PC-3 (cell line): ENCODE measurements around the gene MAPK4. TPM values are rescaled to one million over a fixed set of nuclear protein-coding genes. Genes with fewer than 3 reads are reported as not detected.

ENCODE experiments used
- ATAC-seq: fragments of 200-7000 bp; cut with Tn5 transposase; 2 replicates; pipeline ENCODE4 v1.9.1; 2020; ENCODE audit warnings: mild to moderate bottlenecking, moderate library complexity
- BruUV-seq: library from RNA; stranded (reverse); fragments of 400-500 nt; replicated peaks from 2 replicates; lab custom pipeline; 2021; lab: Mats Ljungman, UMichigan
- CTCF ChIA-PET: fragments of 300-600 bp; sonication (Branson Sonifier 250); formaldehyde crosslinking; loops from one replicate; lab custom pipeline; 2022; ENCODE audit warnings: antibody characterized with exemption; lab: Charles Lee
- POLR2A ChIA-PET: fragments of 300-600 bp; sonication (Branson Sonifier 250); formaldehyde crosslinking; loops from one replicate; lab custom pipeline; 2022; ENCODE audit warnings: antibody characterized with exemption; ENCODE audit not compliant: unreplicated experiment; lab: Charles Lee
- DNase-seq: peaks from one replicate; pipeline ENCODE4 v3.0.0-alpha.2; 2015
- H2AFZ ChIP-seq: fragments of 300-600 bp; sonication (generic); 2 replicates; pipeline ENCODE4 v1.6.0; 2016; ENCODE audit warnings: antibody characterized with exemption, low read length
- H3F3A ChIP-seq: fragments of 300-600 bp; sonication (generic); one replicate; pipeline ENCODE4 v1.6.0; 2017; ENCODE audit warnings: antibody characterized with exemption, low read length, control low read depth, mild to moderate bottlenecking; ENCODE audit not compliant: unreplicated experiment
- H3K27ac ChIP-seq: fragments of 300-600 bp; sonication (generic); 2 replicates; pipeline ENCODE4 v1.5.1; 2016; ENCODE audit warnings: mild to moderate bottlenecking, low read length
- H3K27me3 ChIP-seq: fragments of 300-600 bp; sonication (generic); 2 replicates; pipeline ENCODE4 v1.6.1; 2016; ENCODE audit warnings: low read length, mixed read lengths
- H3K36me3 ChIP-seq: fragments of 300-600 bp; sonication (generic); 2 replicates; pipeline ENCODE4 v1.6.1; 2016; ENCODE audit warnings: low read depth, mixed run types, low read length, mixed read lengths
- H3K4me1 ChIP-seq: fragments of 300-600 bp; sonication (generic); 2 replicates; pipeline ENCODE4 v1.5.1; 2016; ENCODE audit warnings: low read length; ENCODE audit not compliant: insufficient read depth
- H3K4me2 ChIP-seq: fragments of 300-600 bp; sonication (generic); 2 replicates; pipeline ENCODE4 v1.6.0; 2016; ENCODE audit warnings: low read length
- H3K4me3 ChIP-seq: fragments of 300-600 bp; sonication (generic); 2 replicates; pipeline ENCODE4 v1.5.1; 2016; ENCODE audit warnings: mild to moderate bottlenecking, low read length, mixed read lengths
- H3K79me2 ChIP-seq: fragments of 300-600 bp; sonication (generic); 2 replicates; pipeline ENCODE4 v1.6.1; 2017; ENCODE audit warnings: low read length, mixed read lengths
- H3K9ac ChIP-seq: fragments of 300-600 bp; sonication (generic); 2 replicates; pipeline ENCODE4 v1.6.0; 2016; ENCODE audit warnings: mild to moderate bottlenecking, low read length
- H3K9me2 ChIP-seq: fragments of 300-600 bp; sonication (generic); replicated peaks from 2 replicates; pipeline ENCODE4 v1.6.1; 2016; ENCODE audit warnings: mixed run types, low read length, mixed read lengths
- H3K9me3 ChIP-seq: fragments of 300-600 bp; sonication (generic); 2 replicates; pipeline ENCODE4 v1.6.1; 2016; ENCODE audit warnings: low read length, mixed read lengths
- H4K20me1 ChIP-seq: fragments of 300-600 bp; sonication (generic); 2 replicates; pipeline ENCODE4 v1.6.1; 2016; ENCODE audit warnings: low read length, mixed read lengths
- EZH2 ChIP-seq: fragments of 300-600 bp; sonication (generic); IDR thresholded peaks from one replicate; pipeline ENCODE4 v1.6.1; 2017; ENCODE audit warnings: antibody characterized with exemption, mild to moderate bottlenecking, low read length; ENCODE audit not compliant: unreplicated experiment
- EZH2phosphoT487 ChIP-seq: fragments of 300-600 bp; sonication (generic); IDR thresholded peaks from 2 replicates; pipeline ENCODE4 v1.6.1; 2018; ENCODE audit warnings: mild to moderate bottlenecking, antibody characterized with exemption, low read length, borderline replicate concordance
- intact Hi-C: fragments of 100-400 bp; cut with micrococcal nuclease; formaldehyde crosslinking; loops from 2 replicates; pipeline ENCODE4 v1.9.0; 2023
- total RNA-seq: library from RNA; depleted of rRNA; stranded (reverse); fragments of >200 nt; gene quantifications from 2 replicates; pipeline ENCODE4 v1.2.3, GENCODE V29; 2014
- TF ChIP-seq, protein P1 (sequence below): fragments of 300-600 bp; sonication (generic); conservative IDR thresholded peaks from 2 replicates; pipeline ENCODE4 v1.5.1; 2017; ENCODE audit warnings: antibody characterized with exemption, low read depth, mild to moderate bottlenecking, low read length

Gene MAPK4
- total RNA-seq, 1 experiment from 2014 or later: not detected

DNA sequence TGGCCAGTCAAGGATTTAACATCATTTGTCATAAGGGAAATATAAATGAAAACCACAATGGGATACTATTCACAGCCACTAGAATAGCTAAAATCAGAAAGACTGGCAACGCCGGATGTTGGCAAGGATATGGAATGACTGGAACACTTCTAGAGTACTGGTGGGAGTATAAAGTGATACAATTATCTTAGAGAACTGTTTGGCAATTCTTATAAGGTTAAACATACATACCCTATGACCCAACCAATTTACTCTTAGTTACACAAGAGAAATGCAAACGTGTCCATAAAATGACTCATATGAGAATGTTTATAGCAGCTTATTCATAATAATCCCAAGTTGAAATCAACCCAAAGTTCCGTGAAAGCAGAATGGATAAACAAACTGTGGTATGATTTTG lies 35.1 kb downstream of the MAPK4 start:
- H3K9ac ChIP-seq: no peak overlapping the region
- DNase-seq (peak; percentile 55), ATAC-seq (peak; percentile 38; the same call in 1 of the 2 replicates)
- no peaks in the 10 kb centered on the region for H3K4me1 ChIP-seq
- BruUV-seq: no TSS peak
- intact Hi-C loops: no loop called here
- peaks cover 2% of the 10 kb centered on the region; the same call in 1 of the 2 replicates for H3K27me3 ChIP-seq
- no peak overlapping the region for H3K27ac ChIP-seq
- H3K36me3 ChIP-seq: no peaks in the 10 kb centered on the region
- no peaks in the 10 kb centered on the region for H3K79me2 ChIP-seq
- H4K20me1 ChIP-seq: no peaks in the 10 kb centered on the region
- no peak overlapping the region for H2AFZ ChIP-seq
- H3K4me2 ChIP-seq: no peak overlapping the region
- no peaks in the 10 kb centered on the region for H3K9me2 ChIP-seq
- ChIA-PET POLR2A (no interaction called here), CTCF (no interaction called here)
- TF ChIP-seq, protein P1, sequence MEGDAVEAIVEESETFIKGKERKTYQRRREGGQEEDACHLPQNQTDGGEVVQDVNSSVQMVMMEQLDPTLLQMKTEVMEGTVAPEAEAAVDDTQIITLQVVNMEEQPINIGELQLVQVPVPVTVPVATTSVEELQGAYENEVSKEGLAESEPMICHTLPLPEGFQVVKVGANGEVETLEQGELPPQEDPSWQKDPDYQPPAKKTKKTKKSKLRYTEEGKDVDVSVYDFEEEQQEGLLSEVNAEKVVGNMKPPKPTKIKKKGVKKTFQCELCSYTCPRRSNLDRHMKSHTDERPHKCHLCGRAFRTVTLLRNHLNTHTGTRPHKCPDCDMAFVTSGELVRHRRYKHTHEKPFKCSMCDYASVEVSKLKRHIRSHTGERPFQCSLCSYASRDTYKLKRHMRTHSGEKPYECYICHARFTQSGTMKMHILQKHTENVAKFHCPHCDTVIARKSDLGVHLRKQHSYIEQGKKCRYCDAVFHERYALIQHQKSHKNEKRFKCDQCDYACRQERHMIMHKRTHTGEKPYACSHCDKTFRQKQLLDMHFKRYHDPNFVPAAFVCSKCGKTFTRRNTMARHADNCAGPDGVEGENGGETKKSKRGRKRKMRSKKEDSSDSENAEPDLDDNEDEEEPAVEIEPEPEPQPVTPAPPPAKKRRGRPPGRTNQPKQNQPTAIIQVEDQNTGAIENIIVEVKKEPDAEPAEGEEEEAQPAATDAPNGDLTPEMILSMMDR: no peak
- no peak for TF ChIP-seq EZH2
- no peak for TF ChIP-seq EZH2phosphoT487
- no peaks in the 10 kb centered on the region for H3F3A ChIP-seq
- no peaks in the 10 kb centered on the region for H3K9me3 ChIP-seq
- no peak overlapping the region for H3K4me3 ChIP-seq

DNA sequence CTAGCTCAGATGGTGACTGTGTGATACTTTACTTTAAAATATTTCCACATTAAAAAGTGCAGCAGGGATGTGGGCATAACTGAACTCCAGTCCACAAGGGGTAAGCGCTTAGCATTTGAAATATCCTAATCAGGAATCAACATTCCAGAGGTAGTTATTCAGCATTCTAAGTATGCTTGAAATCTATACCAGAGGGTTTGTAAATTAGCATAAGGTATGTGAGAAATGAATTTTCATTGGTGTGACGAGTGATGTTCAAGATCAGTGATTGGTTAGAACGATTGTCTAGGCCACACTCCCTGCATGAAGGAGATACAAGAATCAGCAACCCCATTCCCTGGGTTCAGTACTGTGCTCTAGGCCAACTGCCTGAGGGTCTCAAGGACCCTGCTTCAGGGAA lies 42.6 kb downstream of the MAPK4 start:
- Histone ChIP-seq H3K4me2 (no peak overlapping the region), H3K27ac (no peak overlapping the region), H4K20me1 (no peaks in the 10 kb centered on the region), H3K9me2 (no peaks in the 10 kb centered on the region), H3F3A (no peaks in the 10 kb centered on the region), H2AFZ (no peak overlapping the region), H3K9me3 (no peaks in the 10 kb centered on the region), H3K9ac (no peak overlapping the region), H3K36me3 (no peaks in the 10 kb centered on the region), H3K27me3 (peaks cover 5% of the 10 kb centered on the region; the same call in 1 of the 2 replicates), H3K4me1 (no peaks in the 10 kb centered on the region), H3K79me2 (no peaks in the 10 kb centered on the region), H3K4me3 (no peak overlapping the region)
- intact Hi-C loops: no loop called here
- TF ChIP-seq, protein P1: no peak
- TF ChIP-seq EZH2 (no peak), EZH2phosphoT487 (no peak)
- ATAC-seq: no peak
- CTCF ChIA-PET: no interaction called here
- no TSS peak for BruUV-seq
- DNase-seq: no peak
- POLR2A ChIA-PET: no interaction called here

DNA sequence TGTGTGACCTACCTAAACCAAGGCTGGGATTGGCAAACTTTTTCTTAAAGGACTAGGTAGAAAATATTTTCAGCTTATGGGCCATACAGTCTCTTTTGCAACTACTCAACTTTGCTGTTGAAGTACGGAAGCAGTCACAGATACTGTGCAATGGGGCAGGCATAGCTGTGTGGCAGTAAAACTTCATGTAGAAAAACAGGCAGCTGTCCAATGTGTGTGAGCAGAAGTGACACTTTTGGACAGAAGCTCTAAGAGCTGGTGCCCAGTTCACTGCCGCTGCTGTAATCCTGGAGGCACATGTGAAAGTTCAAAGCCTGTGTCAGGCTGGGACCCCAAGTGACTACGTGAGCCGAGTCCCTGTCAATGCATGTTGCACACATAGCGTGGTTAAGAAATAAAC lies 46.7 kb downstream of the MAPK4 start:
- no peak overlapping the region for H3K9ac ChIP-seq
- no peak overlapping the region for H3K4me2 ChIP-seq
- ChIA-PET CTCF (no interaction called here), POLR2A (no interaction called here)
- no peaks in the 10 kb centered on the region for H3K9me2 ChIP-seq
- no peaks in the 10 kb centered on the region for H3K27me3 ChIP-seq
- DNase-seq: no peak
- H3K79me2 ChIP-seq: no peaks in the 10 kb centered on the region
- no peaks in the 10 kb centered on the region for H3K9me3 ChIP-seq
- no peak overlapping the region for H2AFZ ChIP-seq
- H3K4me1 ChIP-seq: no peaks in the 10 kb centered on the region
- no peak for ATAC-seq
- no peak overlapping the region for H3K4me3 ChIP-seq
- H3K36me3 ChIP-seq: no peaks in the 10 kb centered on the region
- no peaks in the 10 kb centered on the region for H4K20me1 ChIP-seq
- TF ChIP-seq, protein P1: no peak
- TF ChIP-seq EZH2phosphoT487 (no peak), EZH2 (no peak)
- no peak overlapping the region for H3K27ac ChIP-seq
- intact Hi-C loops: no loop called here
- no TSS peak for BruUV-seq
- no peaks in the 10 kb centered on the region for H3F3A ChIP-seq
